A673 (cell line): ENCODE measurements around the gene SCGB3A1.

Experiments used
- CTCF ChIP-seq: fragments of 300-800, 200-600 bp; sonication (generic); conservative IDR thresholded peaks from 2 replicates; pipeline ENCODE4 v1.5.1; 2017; ENCODE audit warnings: low read depth, mild to moderate bottlenecking, antibody characterized with exemption, low read length, moderate library complexity, mixed read lengths
- EZH2 ChIP-seq: fragments of 200-600 bp; sonication (generic); IDR thresholded peaks from 2 replicates; pipeline ENCODE4 v1.6.1; 2017; ENCODE audit warnings: borderline replicate concordance, low read depth, mild to moderate bottlenecking, mixed read lengths, antibody characterized with exemption, low read length; ENCODE audit not compliant: poor library complexity, severe bottlenecking

- no peak for TF ChIP-seq CTCF
- TF ChIP-seq EZH2, result no peak
Measured at GRCh38 chr5:180586870-180587269, 4.4 kb downstream of the SCGB3A1 start.
